Measurements from ENCODE around the gene FCN2. TPM values are rescaled to one million over a fixed set of nuclear protein-coding genes. Genes with fewer than 3 reads are reported as not detected.

Gene FCN2
- total RNA-seq, 1 donor from 2014 or later, result not detected

DNA sequence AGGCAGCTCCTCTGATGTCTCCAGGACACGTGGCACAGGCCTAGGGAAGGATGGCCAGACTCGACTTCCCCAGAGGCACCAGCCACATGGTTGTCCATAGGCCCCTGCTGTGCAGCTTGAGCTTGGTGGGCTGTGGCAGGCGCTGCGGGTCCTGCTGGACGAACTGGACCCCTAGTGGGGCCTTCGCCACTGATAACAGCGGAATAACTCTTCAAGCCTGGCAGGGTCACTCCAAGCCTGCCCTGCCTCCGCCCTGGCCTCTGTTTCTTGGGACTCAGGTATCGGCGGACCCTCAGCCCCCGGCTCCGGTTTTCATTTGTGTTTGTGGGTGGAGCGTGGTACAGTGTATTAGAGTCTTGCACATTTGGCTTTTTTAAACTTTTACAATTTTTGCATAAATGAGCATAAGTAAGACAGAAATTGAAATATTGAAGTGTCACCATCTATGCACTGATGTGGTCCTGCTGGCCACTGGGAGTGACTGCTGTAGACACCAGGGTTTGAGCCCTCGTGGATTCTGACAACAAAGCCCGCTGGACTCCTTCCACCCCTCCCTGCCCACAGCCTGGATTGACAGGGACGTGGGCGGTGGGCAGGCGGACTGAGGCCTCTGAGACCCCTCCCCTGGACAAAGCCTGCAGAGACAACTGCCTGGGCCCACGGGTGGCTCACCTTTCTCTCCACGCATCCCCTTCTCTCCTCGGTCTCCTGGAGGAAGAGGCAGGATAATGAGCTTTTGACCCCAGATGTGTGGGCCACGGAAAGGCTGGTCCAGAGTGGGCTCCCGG, 33.3 kb downstream of the FCN2 start:
- TF ChIP-seq, protein P1, sequence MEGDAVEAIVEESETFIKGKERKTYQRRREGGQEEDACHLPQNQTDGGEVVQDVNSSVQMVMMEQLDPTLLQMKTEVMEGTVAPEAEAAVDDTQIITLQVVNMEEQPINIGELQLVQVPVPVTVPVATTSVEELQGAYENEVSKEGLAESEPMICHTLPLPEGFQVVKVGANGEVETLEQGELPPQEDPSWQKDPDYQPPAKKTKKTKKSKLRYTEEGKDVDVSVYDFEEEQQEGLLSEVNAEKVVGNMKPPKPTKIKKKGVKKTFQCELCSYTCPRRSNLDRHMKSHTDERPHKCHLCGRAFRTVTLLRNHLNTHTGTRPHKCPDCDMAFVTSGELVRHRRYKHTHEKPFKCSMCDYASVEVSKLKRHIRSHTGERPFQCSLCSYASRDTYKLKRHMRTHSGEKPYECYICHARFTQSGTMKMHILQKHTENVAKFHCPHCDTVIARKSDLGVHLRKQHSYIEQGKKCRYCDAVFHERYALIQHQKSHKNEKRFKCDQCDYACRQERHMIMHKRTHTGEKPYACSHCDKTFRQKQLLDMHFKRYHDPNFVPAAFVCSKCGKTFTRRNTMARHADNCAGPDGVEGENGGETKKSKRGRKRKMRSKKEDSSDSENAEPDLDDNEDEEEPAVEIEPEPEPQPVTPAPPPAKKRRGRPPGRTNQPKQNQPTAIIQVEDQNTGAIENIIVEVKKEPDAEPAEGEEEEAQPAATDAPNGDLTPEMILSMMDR (IDR thresholded peaks at IDR 0.05; ENCODE audit: unreplicated experiment), result no peak
- H3K36me3 Mint-ChIP-seq (ENCODE audit: low read depth, unreplicated experiment), result no peaks in the 10 kb centered on the region
- no peak overlapping the region for H3K4me3 Mint-ChIP-seq (ENCODE audit: unreplicated experiment)
- no peak overlapping the region for H3K27ac Mint-ChIP-seq (ENCODE audit: unreplicated experiment)
- H3K4me1 Mint-ChIP-seq (ENCODE audit: unreplicated experiment), result no peaks in the 10 kb centered on the region
- DNase-seq (ENCODE audit: low spot score), result no peak
- no peaks in the 10 kb centered on the region for H3K27me3 Mint-ChIP-seq (ENCODE audit: unreplicated experiment)
- no peaks in the 10 kb centered on the region for H3K9me3 Mint-ChIP-seq (ENCODE audit: unreplicated experiment)

- no peaks in the 10 kb centered on the region for H3K9me3 Mint-ChIP-seq (ENCODE audit: unreplicated experiment)
- no peaks in the 10 kb centered on the region for H3K27me3 Mint-ChIP-seq (ENCODE audit: unreplicated experiment)
- no peaks in the 10 kb centered on the region for H3K4me1 Mint-ChIP-seq (ENCODE audit: unreplicated experiment)
- no peak overlapping the region for H3K27ac Mint-ChIP-seq (ENCODE audit: unreplicated experiment)
- no peak for DNase-seq (ENCODE audit: low spot score)
- TF ChIP-seq, protein P1 (IDR thresholded peaks at IDR 0.05; ENCODE audit: unreplicated experiment), result no peak
- H3K4me3 Mint-ChIP-seq (ENCODE audit: unreplicated experiment), result no peak overlapping the region
- no peaks in the 10 kb centered on the region for H3K36me3 Mint-ChIP-seq (ENCODE audit: low read depth, unreplicated experiment)
Measured at GRCh38 chr9:134914501-134914834, 33.9 kb downstream of the FCN2 start.

DNA sequence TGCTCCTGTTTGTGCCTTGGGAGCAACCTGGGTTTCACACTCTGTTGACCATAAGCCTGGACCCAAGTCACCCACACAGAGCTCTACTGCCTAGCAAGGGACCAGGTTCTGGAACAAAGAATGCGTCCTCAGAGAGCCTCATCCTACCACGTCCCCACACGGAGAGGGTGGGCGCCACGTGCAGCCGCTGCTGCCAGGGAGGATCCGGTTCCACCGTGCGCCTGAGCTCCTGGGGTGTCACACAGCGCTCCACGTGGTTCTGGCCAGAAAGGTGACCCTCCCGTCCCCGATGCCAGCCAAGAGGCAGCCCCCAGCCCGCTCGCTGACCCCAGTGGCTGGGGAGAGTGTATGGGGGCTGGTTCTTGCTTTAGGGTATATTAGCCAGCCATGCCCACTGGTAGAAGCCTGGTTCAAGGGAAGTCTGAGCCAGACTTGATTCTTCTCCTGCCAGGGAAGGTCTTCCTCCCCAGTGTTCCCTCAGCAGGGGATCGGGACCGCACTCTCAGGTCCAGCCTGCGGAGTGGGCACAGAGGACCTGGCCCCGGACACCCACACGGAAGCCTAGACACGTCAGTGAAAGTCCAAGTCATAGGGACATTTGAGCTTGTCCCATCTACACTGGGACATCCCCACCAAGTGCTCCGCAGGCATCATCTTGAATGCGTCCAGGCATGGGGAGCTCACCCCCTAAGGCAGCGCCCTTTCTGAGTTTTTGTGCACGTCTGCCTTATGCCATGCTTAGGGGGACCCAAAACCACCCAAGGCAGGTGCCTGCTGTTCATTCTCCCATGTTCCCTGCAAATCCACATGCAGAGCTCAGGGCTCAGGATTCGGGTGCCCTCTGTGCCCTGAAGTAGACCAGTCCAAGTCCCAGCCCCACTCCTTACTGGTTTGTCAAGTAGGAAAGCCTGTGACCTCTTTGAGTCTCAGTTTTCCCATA, 34.7 kb downstream of the FCN2 start:
- Mint-ChIP-seq H3K27ac (ENCODE audit: unreplicated experiment) (no peak overlapping the region), H3K27me3 (ENCODE audit: unreplicated experiment) (no peaks in the 10 kb centered on the region), H3K9me3 (ENCODE audit: unreplicated experiment) (no peaks in the 10 kb centered on the region)

DNA sequence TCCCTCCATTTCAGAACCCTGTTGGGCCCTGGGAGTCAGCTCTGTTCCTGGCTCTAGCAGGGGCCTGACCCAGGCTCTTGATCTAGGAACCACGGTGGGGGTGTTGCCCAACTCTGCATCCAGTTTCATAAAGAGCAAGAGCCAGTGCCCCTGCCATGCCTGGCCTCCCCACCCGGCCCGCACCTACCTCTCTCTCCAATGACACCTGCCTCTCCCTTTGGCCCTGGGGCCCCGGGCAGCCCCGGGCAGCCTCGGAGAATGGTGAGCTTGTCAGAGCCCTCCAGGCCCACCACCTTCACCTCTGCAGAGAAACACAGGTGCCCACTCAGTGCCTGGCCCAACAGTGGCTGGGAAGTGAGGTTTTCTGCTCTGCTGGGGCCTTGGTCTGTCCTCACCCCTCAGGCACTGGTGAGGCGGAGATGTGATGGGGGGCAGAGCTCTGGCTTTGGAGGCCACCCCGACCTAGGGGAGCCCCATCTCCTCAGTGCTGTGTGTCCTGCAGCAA, 35.6 kb downstream of the FCN2 start:
- no peak for DNase-seq (ENCODE audit: low spot score)
- no peaks in the 10 kb centered on the region for H3K9me3 Mint-ChIP-seq (ENCODE audit: unreplicated experiment)
- H3K27ac Mint-ChIP-seq (ENCODE audit: unreplicated experiment), result no peak overlapping the region
- TF ChIP-seq, protein P1 (IDR thresholded peaks at IDR 0.05; ENCODE audit: unreplicated experiment), result no peak
- H3K36me3 Mint-ChIP-seq (ENCODE audit: low read depth, unreplicated experiment), result no peaks in the 10 kb centered on the region
- no peaks in the 10 kb centered on the region for H3K4me1 Mint-ChIP-seq (ENCODE audit: unreplicated experiment)
- H3K27me3 Mint-ChIP-seq (ENCODE audit: unreplicated experiment), result no peaks in the 10 kb centered on the region
- H3K4me3 Mint-ChIP-seq (ENCODE audit: unreplicated experiment), result no peak overlapping the region

More for the DNA sequence above, 34.7 kb downstream of the FCN2 start:
- TF ChIP-seq, protein P1 (IDR thresholded peaks at IDR 0.05; ENCODE audit: unreplicated experiment), result no peak
- no peak overlapping the region for H3K4me3 Mint-ChIP-seq (ENCODE audit: unreplicated experiment)
- no peaks in the 10 kb centered on the region for H3K36me3 Mint-ChIP-seq (ENCODE audit: low read depth, unreplicated experiment)
- no peak for DNase-seq (ENCODE audit: low spot score)
- no peaks in the 10 kb centered on the region for H3K4me1 Mint-ChIP-seq (ENCODE audit: unreplicated experiment)
